Fibroblast of skin of back (primary cell): ENCODE data around the gene HSD11B1.

ENCODE experiments used
- DNase-seq: peaks from one replicate; pipeline ENCODE4 v3.0.0-alpha.2; 2013

Gene HSD11B1

DNA sequence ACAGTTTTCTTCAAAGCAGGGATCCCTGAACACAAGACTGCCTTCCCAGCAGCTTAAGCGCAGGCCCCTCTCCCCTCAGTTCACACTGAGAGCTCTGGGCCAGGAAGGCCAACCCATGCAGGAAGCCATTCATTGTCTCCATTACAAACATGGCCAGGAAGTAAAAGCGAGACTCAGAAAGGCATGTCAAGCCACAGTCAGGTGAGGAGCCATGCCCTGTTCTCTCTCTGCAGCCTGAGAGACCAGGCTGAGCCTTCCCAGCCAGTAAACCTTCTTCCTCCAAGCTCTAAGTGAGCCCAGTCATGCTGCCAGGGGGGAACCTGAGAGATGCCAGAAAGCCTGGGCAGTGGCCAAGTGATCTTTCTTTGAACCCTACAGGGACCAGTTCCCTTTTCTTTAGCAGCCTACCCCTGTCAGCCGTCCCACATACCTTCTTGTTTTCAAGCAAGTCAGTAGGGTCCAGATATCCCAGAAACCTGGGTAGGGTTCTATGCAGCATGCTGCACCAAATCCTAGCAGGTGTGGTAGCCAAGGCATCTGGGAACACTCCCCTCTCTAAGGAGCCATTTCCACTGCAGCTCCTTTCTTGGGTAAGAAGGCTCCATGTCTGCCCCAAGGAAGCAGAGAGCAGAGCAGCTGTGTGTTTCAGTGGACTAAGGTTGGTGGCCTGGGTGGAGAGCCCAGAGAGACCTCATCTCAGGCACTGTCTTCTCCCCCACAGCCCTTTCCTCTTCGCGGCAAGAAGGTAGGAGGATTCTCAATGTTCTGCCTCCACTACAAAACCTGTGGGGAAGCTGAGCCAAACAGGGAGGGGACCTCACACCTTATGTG, 52.2 kb downstream of the HSD11B1 start:
- no peak for DNase-seq

DNA sequence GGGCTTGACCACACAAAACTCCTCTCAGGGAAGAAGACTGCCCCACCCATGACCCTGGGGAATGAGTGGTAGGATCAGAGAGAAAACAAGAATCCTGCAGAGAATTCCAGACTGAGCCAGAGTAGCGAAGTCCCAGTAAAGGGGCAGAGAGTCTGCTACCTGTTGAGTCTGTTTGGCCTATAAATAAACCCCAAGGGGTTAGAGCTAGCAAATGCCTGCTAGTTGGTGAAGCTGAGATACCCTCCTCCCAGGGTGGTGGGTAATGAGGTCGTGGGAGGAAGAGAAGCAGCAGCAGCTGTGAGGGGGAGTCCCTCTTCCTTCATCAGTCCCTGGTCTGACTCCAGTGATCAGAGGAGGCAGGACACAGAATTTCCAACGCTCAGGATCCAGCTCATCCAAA, 53.8 kb downstream of the HSD11B1 start:
- no peak for DNase-seq

DNA sequence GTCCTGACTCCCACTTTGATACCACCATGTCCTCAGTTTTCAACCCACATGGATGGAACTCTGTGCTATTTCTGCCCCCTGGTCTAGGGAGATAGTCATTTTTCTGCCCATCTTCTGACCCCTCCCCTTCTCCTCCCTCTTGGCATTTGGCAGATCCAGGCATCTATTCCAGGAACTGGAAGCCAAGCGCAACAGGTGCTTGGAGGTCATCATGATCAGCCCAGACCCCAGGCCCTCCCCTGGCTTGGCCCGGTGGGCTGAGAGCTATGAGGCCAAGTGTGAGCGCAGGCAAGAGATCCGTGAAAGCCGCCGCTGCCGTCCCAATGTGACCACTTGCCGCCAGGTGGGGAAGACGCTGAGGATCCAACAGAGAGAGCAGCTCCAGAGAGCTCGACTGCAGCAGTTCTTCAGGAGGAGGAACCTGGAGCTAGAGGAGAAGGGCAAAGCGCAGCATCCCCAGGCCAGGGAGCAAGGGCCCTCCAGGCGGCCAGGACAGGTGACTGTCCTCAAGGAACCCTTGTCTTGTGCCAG, 55.2 kb downstream of the HSD11B1 start:
- no peak for DNase-seq

DNA sequence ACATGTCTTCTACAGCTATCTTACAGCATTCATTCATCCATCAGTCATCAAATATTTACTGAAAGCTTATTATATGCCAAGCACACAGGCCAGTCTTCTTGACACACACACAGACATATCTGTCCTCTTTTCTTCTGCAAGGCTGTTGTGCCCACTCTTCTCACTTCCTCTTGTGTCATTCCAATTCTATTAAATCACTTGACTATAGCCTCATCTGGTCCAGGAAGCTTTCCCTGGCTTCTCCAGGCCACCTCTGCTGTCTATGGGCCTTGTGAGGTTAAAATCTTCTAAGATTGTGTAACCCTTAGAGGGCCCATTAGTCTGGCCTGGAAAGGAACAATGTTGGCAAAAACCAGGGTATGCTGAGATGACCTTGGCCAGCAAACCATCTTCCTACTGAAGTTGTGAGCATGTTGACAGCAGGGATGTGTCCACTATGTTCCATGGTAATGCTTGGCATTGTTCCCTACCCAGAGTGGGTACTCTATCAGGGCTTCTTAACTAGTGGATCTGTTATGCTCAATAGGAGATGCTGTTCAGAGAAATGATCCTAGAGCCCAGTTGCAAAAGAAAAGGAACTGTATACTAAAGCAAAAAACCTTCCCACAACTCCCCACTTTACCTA, 56.5 kb downstream of the HSD11B1 start:
- DNase-seq: peak; percentile 18

DNA sequence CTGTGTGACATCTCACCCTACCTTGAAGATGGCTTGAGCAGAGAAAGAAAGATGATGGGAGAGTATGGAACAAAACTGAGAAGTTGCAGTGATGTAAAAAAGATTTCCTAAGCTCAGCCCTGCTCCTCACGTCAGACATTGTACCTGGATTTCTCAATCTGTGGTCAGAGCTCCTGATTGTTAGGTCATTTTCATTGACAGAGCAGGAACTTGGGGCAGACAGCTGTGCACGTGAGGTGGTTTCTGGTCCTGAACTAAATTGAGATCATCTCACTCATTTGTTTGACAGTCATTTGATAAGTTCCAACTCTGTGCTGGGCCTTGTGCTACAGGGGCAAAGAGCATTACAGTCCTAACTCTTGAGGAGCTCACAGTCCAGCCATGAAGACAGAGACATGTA, 61.4 kb downstream of the HSD11B1 start:
- no peak for DNase-seq

DNA sequence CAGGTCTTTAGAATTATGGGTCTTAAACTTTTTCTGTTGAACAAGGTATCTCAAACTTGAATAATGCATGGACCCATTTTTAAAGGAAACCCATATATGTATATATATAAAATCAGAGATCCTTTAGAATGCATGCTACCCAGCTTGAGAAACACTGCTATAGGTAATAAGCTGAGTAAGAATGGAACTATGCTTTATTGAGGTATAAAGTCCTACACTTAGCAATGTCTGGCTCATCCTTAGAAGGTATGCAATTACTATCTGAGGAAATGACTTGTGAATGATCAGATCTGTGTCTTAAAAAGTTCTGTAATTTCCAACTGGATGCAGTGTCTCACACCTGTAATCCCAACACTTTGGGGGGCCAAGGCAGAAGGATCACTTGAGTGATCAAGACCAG, 62.5 kb downstream of the HSD11B1 start:
- DNase-seq: no peak

DNA sequence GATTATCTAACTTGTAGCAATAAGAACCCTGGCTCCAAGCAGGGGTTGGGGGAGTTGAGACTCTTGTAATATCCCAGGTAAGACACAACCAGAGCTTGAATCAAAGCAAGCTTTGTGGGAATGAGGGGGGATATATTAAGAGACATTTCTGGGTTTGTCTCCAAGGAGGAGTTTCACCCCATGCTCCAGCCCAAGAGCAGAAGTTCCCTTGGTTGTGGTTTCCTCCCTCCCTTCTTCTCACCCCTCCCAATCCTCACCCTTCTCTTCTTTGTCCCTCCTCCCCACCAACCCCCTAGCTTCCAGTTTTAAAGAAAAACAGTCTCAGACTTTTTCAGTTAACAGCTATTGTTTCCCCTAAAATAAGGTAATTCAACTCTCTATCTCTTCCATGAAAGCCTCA, 63.1 kb downstream of the HSD11B1 start:
- DNase-seq: peak; percentile 29

DNA sequence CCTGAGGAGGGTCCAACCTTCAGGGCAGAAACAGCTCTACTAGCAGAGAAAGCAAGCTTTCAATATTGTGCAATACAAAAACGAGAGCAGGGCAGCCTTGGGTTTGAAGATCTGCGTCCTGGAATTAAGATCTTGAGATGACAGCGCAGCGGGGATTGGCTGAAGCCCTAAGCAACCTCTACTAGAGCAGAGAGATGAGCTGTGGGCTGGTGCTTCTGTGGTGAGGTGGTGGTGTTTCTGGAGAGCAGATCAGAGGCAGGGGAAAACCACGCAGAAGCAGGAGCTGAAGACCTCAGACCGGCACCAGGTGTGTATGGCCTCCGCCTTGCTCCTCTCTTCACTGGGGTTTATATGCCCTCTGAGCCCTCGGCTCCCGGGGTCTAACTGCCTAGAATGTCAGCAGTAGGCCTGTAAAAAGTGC, 63.7 kb downstream of the HSD11B1 start:
- no peak for DNase-seq

DNA sequence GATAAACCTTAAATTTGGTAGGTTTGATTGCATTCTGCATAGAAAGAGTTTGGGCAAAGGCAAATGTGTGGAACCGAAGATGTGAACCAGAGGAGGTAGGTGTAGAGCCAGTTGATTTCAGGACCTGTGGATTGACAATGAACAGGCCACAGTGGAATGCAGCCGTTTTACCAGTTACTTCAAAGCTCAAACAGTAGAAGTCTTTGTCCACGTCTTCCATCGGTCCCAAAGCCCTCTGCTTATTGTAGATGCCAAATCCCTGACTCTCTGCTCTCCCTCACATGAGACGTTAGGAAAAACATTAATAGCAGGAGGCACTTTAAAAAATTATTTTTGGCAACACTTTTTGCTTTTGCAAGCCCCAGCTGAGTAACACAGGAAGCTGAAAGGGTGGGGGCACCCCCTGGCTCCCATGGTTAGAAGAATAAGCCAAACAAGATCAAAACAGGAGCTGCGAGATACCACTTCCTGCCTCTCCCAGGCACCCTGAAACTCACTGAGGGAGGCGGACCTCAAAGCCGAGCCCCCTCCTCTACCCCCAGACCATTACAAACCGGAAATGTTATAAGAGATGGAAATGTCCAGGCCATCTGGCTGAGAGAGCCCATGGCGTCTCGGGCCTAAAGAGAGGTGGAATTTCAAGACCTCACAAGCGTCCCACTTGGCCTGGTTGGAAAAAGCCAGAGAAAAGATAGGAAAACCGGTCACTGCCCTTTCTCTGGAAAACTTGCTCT, 64.7 kb downstream of the HSD11B1 start:
- DNase-seq: peak; percentile 98

DNA sequence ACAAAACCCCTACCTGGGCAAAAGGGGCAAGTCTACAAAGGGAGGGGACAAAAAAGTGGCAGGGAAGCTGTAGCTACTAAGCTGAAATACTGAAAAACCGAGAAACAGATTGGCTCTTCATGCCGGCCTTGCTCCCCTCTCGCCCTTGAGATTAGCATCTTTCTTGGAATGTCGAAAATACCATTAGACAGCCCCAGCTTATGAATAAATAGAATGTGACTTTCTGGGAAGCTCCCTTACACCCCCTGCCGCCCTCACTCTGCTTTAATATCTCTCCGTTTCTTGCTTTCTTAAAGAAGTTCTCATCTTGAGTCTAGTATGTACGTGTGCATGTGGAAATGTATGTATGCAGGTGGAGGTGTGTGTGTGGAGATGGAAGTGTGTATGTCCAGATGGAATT, 65.3 kb downstream of the HSD11B1 start:
- DNase-seq: peak; percentile 76

DNA sequence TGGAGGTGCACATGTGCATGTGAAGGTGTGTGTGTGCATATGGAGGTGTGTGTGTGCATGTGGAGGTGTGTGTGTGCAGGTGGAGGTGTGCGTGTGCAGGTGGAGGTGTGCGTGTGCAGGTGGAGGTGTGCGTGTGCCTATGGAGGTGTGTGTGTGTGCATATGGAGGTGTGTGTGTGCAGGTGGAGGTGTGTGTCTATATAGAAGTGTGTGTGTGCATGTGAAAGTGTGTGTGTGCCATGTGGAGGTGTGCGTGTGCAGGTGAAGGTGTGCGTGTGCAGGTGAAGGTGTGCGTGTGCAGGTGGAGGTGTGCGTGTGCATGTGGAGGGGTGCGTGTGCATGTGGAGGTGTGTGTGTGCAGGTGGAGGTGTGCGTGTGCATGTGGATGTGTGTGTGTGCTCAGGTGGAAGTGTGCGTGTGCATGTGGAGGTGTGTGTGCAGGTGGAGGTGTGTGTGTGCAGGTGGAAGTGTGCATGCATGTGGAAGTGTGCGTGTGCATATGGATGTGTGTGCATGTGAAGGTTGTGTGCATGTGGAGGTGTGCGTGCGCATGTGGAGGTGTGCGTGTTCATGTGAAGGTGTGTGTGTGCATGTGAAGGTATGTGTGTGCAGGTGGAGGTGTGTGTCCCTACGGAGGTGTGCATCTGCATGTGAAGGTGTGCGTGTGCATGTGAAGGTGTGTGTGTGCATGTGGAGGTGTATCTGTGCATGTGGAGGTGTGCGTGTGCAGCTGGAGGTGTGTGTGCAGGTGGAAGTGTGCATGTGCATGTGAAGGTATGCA, 66.2 kb downstream of the HSD11B1 start:
- no peak for DNase-seq

DNA sequence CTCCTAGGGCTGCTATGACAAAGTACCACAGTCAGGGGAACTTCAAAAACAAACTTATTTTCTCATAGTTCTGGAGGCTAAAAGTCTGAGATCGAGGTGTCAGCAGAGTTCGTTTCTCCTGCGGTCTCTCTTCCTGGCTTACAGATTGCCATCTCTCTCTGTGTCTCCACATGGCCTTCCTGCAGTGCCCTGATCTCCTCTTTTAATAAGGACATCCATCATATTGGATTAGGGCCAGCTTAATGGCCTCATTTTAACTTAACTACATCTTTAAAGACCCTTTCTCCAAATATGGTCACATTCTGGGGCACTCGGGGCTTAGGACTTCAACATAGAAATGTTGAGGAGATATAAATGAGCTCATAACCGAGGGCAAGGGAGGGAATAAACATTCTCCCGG, 67.5 kb downstream of the HSD11B1 start:
- no peak for DNase-seq

DNA sequence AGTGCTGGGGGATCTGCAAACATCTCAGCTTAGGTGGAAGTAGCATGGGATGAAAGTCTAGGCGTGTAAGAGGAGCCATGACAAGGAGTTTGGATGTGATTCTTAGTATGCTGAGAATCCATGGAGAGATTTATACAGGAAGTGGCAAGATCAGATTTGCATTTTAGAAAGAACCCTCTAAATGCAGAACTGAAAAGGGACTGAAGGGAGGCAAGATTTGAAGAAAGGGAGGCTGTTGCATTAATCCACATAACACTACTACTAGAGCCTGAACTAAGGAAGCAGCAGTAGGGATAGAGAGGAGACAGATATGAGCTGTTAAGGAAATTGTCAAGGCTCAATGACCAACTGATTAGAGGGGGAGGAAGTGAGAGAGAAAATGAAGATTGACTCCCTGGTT, 69.9 kb downstream of the HSD11B1 start:
- no peak for DNase-seq

DNA sequence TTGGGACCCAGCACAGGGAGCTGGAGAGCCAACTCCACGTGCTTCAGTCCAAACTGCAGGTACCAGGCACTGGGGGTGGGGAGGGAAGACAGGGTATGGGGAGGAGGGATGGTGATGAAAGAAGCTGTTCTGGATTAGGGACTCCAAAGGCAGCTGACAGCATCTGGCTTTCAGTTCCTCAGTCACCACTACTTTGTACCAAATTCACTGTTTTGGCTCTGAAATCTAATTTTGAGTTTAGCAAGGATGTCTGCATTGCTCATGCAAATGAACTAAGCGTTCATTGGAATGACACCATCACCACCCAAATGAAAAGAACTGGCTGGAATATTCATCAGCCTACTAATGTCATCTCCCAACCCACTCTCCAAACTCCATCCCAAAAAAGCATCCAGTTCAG, 71.0 kb downstream of the HSD11B1 start:
- DNase-seq: no peak

DNA sequence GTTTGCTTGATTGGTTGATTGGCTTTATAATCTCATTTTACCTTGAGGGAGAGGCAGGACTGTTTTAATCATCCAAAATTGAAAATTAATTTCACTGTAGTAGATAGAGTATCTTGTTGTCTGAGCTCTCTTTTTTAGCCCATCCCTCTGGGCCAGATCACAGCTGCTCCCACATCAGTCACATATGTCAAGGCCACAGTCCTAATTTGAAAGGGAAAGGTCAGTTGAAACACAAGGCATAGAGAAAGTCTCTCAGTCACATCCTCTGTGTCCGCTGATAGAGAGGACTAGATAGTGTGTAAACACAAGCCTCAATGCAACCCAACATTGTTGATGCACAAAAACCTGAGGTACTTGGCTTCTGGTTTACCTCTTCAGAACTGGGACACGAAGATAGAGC, 72.9 kb downstream of the HSD11B1 start:
- no peak for DNase-seq

DNA sequence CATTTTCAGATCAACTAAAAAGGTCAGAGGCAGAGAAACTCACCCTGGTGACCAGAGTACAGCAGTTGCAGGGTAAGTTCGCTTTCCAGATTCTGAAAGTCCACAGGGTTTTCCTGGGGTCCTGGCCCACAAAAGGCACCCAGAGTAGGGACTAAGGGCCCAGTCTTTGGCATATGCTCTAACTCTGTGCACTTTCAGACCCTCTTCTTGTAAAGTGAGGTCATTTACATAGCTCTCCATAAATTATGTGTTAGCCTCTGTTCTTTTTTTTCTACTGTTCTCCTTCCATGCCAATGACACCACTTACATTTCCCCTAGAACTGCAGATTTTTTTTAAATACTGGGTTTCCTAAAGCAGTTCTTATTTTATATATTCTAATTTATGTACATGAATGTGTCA, 73.5 kb downstream of the HSD11B1 start:
- no peak for DNase-seq

DNA sequence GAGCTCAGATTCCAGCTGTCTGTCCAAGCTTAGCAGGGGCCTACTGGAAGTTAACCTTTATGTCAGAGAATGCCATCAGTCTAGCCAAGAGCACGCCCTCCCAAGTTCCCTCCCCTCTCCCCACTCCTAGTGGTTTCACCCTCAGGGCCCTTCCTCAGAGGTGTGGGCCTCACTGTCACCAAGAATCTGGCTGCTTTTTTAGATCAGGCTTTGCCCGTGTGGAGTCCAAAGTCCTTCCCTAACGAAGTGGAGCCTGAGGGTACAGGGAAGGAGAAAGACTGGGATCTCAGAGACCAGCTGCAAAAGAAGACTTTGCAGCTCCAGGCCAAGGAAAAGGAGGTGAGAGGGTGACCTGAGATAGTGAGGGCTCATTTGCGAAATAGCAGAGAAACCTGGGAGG, 75.6 kb downstream of the HSD11B1 start:
- DNase-seq: no peak

DNA sequence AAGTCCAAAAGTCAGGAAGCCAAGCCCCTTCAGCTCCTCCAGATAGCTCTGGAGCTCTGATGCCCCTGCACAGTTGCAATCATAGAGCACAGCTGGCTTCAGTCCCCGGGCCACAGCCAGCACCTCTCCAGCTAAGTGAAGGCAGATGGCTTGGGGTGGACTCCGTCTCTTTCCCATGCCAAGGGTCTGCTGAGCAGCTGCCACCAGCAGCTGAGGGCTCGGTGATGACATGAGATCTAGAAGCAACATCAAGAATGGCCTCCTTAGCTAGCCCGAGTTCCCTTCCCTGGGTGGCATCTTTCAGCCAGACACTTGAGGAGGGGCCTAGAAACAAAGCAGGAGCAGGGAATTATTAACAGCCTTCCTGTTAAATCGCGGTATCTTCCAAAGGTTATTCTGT, 78.7 kb downstream of the HSD11B1 start:
- DNase-seq: no peak
